GM19372 (cell line): ENCODE measurements around the gene CTNNA1.

Experiments
- ATAC-seq: cut with Tn5 transposase; IDR thresholded peaks from one replicate; pipeline ENCODE4 v1.9.1; 2021; ENCODE audit warnings: mild to moderate bottlenecking, low read depth, moderate library complexity; ENCODE audit not compliant: unreplicated experiment

Gene CTNNA1

GRCh38 chr5:138955671-138956295, 202.6 kb downstream of the CTNNA1 start:
- no peak for ATAC-seq

GRCh38 chr5:138956801-138957200, 203.6 kb downstream of the CTNNA1 start:
- no peak for ATAC-seq

- ATAC-seq, result no peak
These were observed 207.0 kb downstream of the CTNNA1 start for GRCh38 chr5:138960145-138960692.

- no peak for ATAC-seq
These were observed 208.0 kb downstream of the CTNNA1 start for GRCh38 chr5:138961221-138961620.

- no peak for ATAC-seq
These were observed 208.5 kb downstream of the CTNNA1 start for GRCh38 chr5:138961729-138962128.

- no peak for ATAC-seq
These were observed 209.6 kb downstream of the CTNNA1 start for GRCh38 chr5:138962614-138963370.

GRCh38 chr5:138963763-138964371, 210.6 kb downstream of the CTNNA1 start:
- no peak for ATAC-seq

GRCh38 chr5:138964647-138965201, 211.5 kb downstream of the CTNNA1 start:
- ATAC-seq, result no peak

- no peak for ATAC-seq
These were observed 212.4 kb downstream of the CTNNA1 start for GRCh38 chr5:138965626-138966025.

- ATAC-seq, result no peak
These were observed 213.2 kb downstream of the CTNNA1 start for GRCh38 chr5:138966236-138966985.

GRCh38 chr5:138967791-138968448, 214.7 kb downstream of the CTNNA1 start:
- ATAC-seq, result no peak

GRCh38 chr5:138968601-138969000, 215.4 kb downstream of the CTNNA1 start:
- ATAC-seq, result no peak

- ATAC-seq, result no peak
These were observed 216.2 kb downstream of the CTNNA1 start for GRCh38 chr5:138969323-138970002.

- no peak for ATAC-seq
These were observed 219.0 kb downstream of the CTNNA1 start for GRCh38 chr5:138972230-138972629.

- no peak for ATAC-seq
These were observed 219.6 kb downstream of the CTNNA1 start for GRCh38 chr5:138972836-138973235.

GRCh38 chr5:138974227-138975063, 221.2 kb downstream of the CTNNA1 start:
- ATAC-seq, result no peak

- ATAC-seq, result no peak
These were observed 222.0 kb downstream of the CTNNA1 start for GRCh38 chr5:138975098-138975847.

- no peak for ATAC-seq
These were observed 224.9 kb downstream of the CTNNA1 start for GRCh38 chr5:138978080-138978479.
